Mucosa of rectum (tissue), 2 donors: Measurements from ENCODE around the gene OSBPL2.

Experiments
- H3K27ac ChIP-seq, 2 donors: one replicate each; pipeline ENCODE4 v1.7.0; 2013; ENCODE audit warnings: inconsistent platforms in 2 of 2, low read depth in 2 of 2, low read length in 2 of 2
- H3K27me3 ChIP-seq, 2 donors: one replicate each; pipeline ENCODE4 v1.7.0; 2013; ENCODE audit warnings: low read length in 2 of 2; ENCODE audit not compliant: control insufficient read depth in 2 of 2, insufficient read depth in 2 of 2
- H3K36me3 ChIP-seq, 2 donors: one replicate each; pipeline ENCODE4 v1.7.0; 2013; ENCODE audit warnings: low read length in 2 of 2; ENCODE audit not compliant: control insufficient read depth in 2 of 2, insufficient read depth in 2 of 2
- H3K4me1 ChIP-seq, 2 donors: one replicate each; pipeline ENCODE4 v1.7.0; 2013; ENCODE audit warnings: low read length in 2 of 2, mild to moderate bottlenecking in 1 of 2; ENCODE audit not compliant: control insufficient read depth in 2 of 2, insufficient read depth in 2 of 2
- H3K4me3 ChIP-seq, 2 donors: one replicate each; pipeline ENCODE4 v1.7.0; 2013; ENCODE audit warnings: low read length in 2 of 2
- H3K9ac ChIP-seq, 2 donors: one replicate each; pipeline ENCODE4 v1.7.0; 2013; ENCODE audit warnings: low read length in 2 of 2, low read depth in 1 of 2, mild to moderate bottlenecking in 1 of 2
- H3K9me3 ChIP-seq, 2 donors: one replicate each; pipeline ENCODE4 v1.7.0; 2013; ENCODE audit warnings: low read length in 2 of 2; ENCODE audit not compliant: control insufficient read depth in 2 of 2
- donor health status: healthy.
- donor health status: Normal muscosa, but diverticular disease.

The OSBPL2 gene

DNA sequence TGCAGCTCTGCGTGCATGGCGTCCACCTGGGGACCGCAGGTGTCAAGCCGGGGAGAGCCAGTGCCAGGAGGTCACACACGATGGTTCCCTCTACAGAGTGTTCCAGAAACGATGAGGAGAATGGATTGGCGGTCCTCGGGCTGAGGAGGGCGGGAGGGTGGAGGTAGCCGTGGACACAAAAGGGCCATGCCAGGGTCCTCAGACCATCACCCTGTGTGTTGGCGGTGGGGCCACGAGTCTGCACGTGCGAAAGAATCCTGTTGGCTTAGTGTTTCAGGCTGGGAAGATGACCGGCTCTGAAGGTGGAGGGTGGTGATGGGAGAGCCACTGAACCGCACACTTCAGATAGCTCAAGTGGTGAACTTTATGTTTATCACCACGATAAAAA, 31.9 kb upstream of the OSBPL2 start:
- peaks cover 10 to 12% of the 10 kb centered on the region in 2 donors for H3K36me3 ChIP-seq

GRCh38 chr20:62208061-62208794, 30.1 kb upstream of the OSBPL2 start:
- Histone ChIP-seq H3K4me1 (no peaks in the 10 kb centered on the region), H3K4me3 (no peak overlapping the region), H3K27me3 (peaks cover 14 to 17% of the 10 kb centered on the region in 2 donors), H3K27ac (no peak overlapping the region), H3K9ac (no peak overlapping the region), H3K9me3 (no peaks in the 10 kb centered on the region), H3K36me3 (peaks cover under 1 to 4% of the 10 kb centered on the region in 2 donors)

More for the DNA sequence above, 31.9 kb upstream of the OSBPL2 start:
- Histone ChIP-seq H3K9me3 (no peaks in the 10 kb centered on the region), H3K27me3 (peaks cover 10% of the 10 kb centered on the region in 2 donors), H3K4me3 (no peak overlapping the region), H3K27ac (no peak overlapping the region), H3K4me1 (no peaks in the 10 kb centered on the region), H3K9ac (no peak overlapping the region)

DNA sequence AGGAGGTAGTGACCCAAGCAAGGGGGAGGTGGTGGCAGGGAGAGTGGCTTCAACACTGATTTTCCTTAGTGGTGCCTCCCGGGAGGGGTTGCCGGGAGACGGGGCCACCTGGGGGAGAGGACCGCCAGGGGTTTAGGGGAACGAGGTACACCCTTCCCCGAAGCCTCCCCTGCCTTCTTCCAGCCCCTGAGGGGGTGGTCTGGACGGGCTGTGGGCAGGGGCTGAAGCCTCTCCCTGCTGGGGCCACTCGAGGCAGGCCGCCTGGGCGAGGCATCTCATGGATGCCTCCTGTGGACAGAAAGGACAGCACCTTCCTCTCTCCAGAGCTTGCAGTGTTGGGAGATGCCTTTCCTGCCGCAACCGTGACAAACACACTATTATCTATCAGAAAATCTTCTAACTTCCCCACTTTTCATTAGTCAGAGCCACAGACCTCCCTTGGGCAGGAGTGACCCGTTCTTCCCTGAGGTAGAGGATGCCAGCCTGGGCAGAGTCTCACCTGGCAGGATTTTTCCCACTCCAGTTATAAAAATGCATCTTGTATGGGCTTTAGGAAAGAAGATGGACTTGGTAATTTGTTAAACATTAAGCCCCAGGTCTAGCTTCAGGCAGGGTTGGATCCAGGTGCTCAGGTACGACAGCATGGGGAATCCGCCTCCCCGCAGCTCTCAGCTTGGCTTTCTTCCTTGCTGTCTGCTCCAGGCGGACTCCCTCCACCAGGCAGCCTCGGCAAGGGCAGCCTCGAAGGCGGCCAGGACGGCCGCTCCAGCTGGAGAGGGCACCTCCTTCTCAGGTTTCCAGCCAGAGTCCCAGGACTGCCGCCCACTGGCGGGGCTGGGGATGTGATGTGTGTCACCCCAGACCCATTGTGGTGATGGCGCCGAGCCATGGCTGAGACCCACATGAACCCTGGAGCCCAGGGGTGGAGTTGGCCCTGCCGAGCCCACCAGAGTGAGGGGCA, 29.2 kb upstream of the OSBPL2 start:
- Histone ChIP-seq H3K9ac (no peak overlapping the region), H3K4me3 (no peak overlapping the region), H3K9me3 (no peaks in the 10 kb centered on the region), H3K27me3 (peaks cover 14 to 21% of the 10 kb centered on the region in 2 donors), H3K27ac (no peak overlapping the region), H3K4me1 (no peaks in the 10 kb centered on the region), H3K36me3 (no peaks in the 10 kb centered on the region)

DNA sequence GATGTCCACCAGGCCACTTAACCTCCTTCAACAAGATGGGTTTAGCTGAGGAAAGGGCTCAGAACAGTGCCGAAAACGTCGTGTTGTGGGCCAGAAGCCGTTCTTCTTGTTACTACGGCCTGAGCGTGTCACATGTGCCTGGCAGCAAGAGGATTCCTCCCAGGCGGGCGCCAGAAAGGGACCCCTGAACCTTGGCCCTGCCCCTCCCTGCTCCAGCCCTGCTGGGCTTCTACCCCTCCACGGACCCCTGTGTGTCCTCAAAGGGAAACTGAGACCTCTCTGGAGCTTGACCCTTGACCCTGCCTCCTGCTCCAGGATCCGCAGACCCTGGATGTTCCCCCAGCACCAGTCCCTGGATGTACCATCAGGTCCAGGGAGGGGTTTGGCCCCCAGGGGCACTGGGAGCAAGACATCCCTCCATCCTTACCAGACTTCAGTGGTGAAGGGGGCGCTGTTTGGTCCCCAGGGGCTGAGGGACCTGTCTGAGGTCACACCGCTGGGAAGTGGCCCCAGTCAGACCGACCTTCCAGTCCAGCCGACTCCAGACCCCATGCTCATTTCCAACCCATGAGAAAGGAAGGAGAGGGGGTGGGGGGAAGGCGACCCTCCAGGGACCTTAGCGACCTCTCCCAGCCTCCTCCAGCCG, 28.3 kb upstream of the OSBPL2 start:
- Histone ChIP-seq H3K9me3 (no peaks in the 10 kb centered on the region), H3K9ac (no peak overlapping the region), H3K36me3 (no peaks in the 10 kb centered on the region), H3K4me1 (no peaks in the 10 kb centered on the region), H3K27me3 (peaks cover 17 to 27% of the 10 kb centered on the region in 2 donors), H3K4me3 (no peak overlapping the region), H3K27ac (no peak overlapping the region)

- Histone ChIP-seq H3K9ac (no peak overlapping the region), H3K36me3 (no peaks in the 10 kb centered on the region), H3K27ac (no peak overlapping the region), H3K4me3 (no peak overlapping the region), H3K4me1 (no peaks in the 10 kb centered on the region), H3K9me3 (no peaks in the 10 kb centered on the region), H3K27me3 (peaks cover 19 to 32% of the 10 kb centered on the region in 2 donors)
Observed at GRCh38 chr20:62210496-62210855, 27.8 kb upstream of the OSBPL2 start.

GRCh38 chr20:62211216-62211615, 27.1 kb upstream of the OSBPL2 start:
- Histone ChIP-seq H3K27ac (no peak overlapping the region), H3K27me3 (peaks cover 23 to 32% of the 10 kb centered on the region in 2 donors), H3K36me3 (no peaks in the 10 kb centered on the region), H3K4me1 (no peaks in the 10 kb centered on the region), H3K9me3 (no peaks in the 10 kb centered on the region), H3K4me3 (no peak overlapping the region), H3K9ac (no peak overlapping the region)

GRCh38 chr20:62211769-62212288, 26.5 kb upstream of the OSBPL2 start:
- Histone ChIP-seq H3K4me1 (no peaks in the 10 kb centered on the region), H3K4me3 (no peak overlapping the region), H3K27me3 (peaks cover 23 to 36% of the 10 kb centered on the region in 2 donors), H3K36me3 (no peaks in the 10 kb centered on the region), H3K9me3 (no peaks in the 10 kb centered on the region), H3K27ac (no peak overlapping the region), H3K9ac (no peak overlapping the region)

DNA sequence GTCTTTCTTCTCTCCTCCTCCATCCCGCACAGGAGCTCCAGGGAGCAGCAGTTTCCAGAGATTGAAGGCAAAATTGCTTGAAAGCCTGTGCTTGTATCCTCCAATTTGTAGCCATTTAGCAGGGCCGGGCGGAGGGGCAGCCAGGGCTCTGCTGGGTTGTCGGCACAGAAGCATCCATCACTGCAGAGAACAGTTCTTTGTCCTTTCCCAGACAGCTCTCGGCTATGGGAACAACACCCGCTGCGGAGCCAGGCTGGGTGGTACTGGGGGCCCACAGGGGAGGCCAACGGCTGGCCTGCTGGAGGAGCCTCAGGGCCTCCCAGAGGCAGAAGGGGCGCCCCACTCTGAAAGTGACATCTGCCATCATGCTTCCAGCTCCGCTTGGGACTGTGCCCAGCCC, 26.0 kb upstream of the OSBPL2 start:
- Histone ChIP-seq H3K27me3 (peaks cover 23 to 40% of the 10 kb centered on the region in 2 donors), H3K4me3 (no peak overlapping the region)

DNA sequence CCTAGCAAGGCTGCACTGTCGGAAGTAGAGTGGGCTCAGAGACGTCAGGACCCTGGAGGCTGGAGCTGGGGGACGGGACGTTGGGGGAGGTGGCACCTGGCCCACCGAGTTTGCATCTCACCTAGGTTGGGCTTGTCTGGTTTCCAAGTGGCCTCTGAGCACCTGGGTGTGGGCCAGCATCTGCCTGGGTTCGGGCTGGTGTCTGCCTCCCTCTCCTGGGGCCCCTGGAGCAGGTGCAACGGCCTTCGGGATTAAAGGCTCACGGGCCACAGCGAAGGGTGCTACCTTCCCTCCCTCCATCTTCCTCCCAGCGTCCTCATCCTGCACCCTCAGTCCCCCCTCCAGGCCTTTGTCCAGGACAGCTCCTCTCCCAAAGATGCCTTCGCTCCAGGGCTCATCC, 24.3 kb upstream of the OSBPL2 start:
- Histone ChIP-seq H3K27ac (no peak overlapping the region), H3K4me1 (no peaks in the 10 kb centered on the region), H3K36me3 (no peaks in the 10 kb centered on the region), H3K4me3 (no peak overlapping the region), H3K9me3 (no peaks in the 10 kb centered on the region), H3K9ac (no peak overlapping the region), H3K27me3 (peaks cover 36 to 57% of the 10 kb centered on the region in 2 donors)

More for the DNA sequence above, 26.0 kb upstream of the OSBPL2 start:
- H3K36me3 ChIP-seq = no peaks in the 10 kb centered on the region
- H3K4me1 ChIP-seq = no peaks in the 10 kb centered on the region
- no peak overlapping the region for H3K9ac ChIP-seq
- no peak overlapping the region for H3K27ac ChIP-seq
- no peaks in the 10 kb centered on the region for H3K9me3 ChIP-seq
